Stimulated activated CD4-positive, alpha-beta T cell treated with anti-CD3 and anti-CD28 coated beads, Interleukin-2, amount 100 ng/mL, for 24 hours (primary cell): ENCODE measurements around the gene TCP1.
A peak's percentile ranks its signal among the peaks of the same experiment; 100 is the strongest.
"Not testable (repeated sequence)": the region's sequence is repeated elsewhere in the genome, so short reads cannot be mapped to it uniquely, and the experiment has no call there.

ENCODE experiments used
- DNase-seq, 2 donors: peaks; one replicate each; pipeline ENCODE4 v3.0.0-alpha.2; 2020

The TCP1 gene

GRCh38 chr6:159769470-159769869 is 19.9 kb downstream of the TCP1 start:
- no peak for DNase-seq

- DNase-seq = no peak
These were observed 22.5 kb downstream of the TCP1 start for GRCh38 chr6:159766906-159767305.

- peak in 1 of 2 donors; percentile 30 for DNase-seq
These were observed 26.6 kb downstream of the TCP1 start for GRCh38 chr6:159762681-159763293.

- peak; percentile 91 to 93 for DNase-seq
These were observed 27.3 kb downstream of the TCP1 start, which contains the start of gene ACAT2 for GRCh38 chr6:159761873-159762680. Gene ACAT2 (plus strand): TSS chr6:159762045. CDS start chr6:159762088, 43 bp downstream.

- peak; percentile 25 to 40 for DNase-seq
These were observed 28.1 kb downstream of the TCP1 start for GRCh38 chr6:159761129-159761872.

- no peak for DNase-seq
These were observed 28.8 kb downstream of the TCP1 start for GRCh38 chr6:159760602-159761057.

- DNase-seq = no peak
These were observed 29.8 kb downstream of the TCP1 start for GRCh38 chr6:159759645-159760044.

GRCh38 chr6:159758031-159759001 is 31.1 kb downstream of the TCP1 start:
- no peak for DNase-seq

- no peak for DNase-seq
These were observed 32.9 kb downstream of the TCP1 start for GRCh38 chr6:159756508-159756907.

- no peak for DNase-seq
These were observed 34.2 kb downstream of the TCP1 start for GRCh38 chr6:159754959-159755914.

GRCh38 chr6:159754401-159754800 is 35.0 kb downstream of the TCP1 start:
- DNase-seq = no peak

GRCh38 chr6:159753081-159753872 is 36.1 kb downstream of the TCP1 start:
- DNase-seq = no peak

- DNase-seq = no peak
These were observed 38.0 kb downstream of the TCP1 start for GRCh38 chr6:159751448-159751847.

GRCh38 chr6:159748127-159748526 is 41.3 kb downstream of the TCP1 start:
- DNase-seq = not testable (repeated sequence)

- DNase-seq = no peak
These were observed 42.6 kb downstream of the TCP1 start for GRCh38 chr6:159746759-159747158.

GRCh38 chr6:159745081-159745480 is 44.3 kb downstream of the TCP1 start:
- no peak for DNase-seq

- no peak for DNase-seq
These were observed 47.2 kb downstream of the TCP1 start for GRCh38 chr6:159742165-159742564.

GRCh38 chr6:159739341-159739740 is 50.1 kb downstream of the TCP1 start:
- DNase-seq = no peak

- no peak for DNase-seq
These were observed 52.5 kb downstream of the TCP1 start for GRCh38 chr6:159736908-159737307.

- DNase-seq = not testable (repeated sequence)
These were observed 56.0 kb downstream of the TCP1 start for GRCh38 chr6:159733395-159733794.
